Measurements from ENCODE around the gene LRFN2. TPM values are rescaled to one million over a fixed set of nuclear protein-coding genes. Genes with fewer than 3 reads are reported as not detected.

The LRFN2 gene
- total RNA-seq, 2 experiments from 2014 or later = not detected

DNA sequence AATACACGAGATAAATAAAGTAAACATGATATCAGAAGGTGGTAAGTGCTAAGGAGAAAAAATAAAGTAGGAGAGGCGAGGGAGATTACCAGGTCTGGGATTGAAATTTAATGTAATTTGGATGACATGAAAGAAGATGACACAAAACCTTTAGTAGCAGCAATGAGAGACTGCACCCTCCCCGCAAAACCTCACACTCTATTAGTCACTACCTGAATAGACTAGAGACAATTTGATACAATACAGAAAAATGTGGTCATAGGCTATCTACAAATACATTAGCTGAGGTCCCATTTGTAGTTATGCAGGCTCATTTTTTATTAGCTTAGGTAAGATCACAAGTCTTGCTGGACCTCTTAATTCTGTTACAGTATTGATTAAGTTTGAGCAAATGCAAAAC lies 125.5 kb downstream of the LRFN2 start:
- no peaks in the 10 kb centered on the region for H3K4me1 Mint-ChIP-seq
- H3K27ac Mint-ChIP-seq = no peak overlapping the region
- no peaks in the 10 kb centered on the region for H3K9me3 Mint-ChIP-seq (ENCODE audit: low read depth)
- ATAC-seq (no peak), DNase-seq (no peak)
- no peaks in the 10 kb centered on the region for H3K36me3 Mint-ChIP-seq
- no peak overlapping the region for H3K4me3 Mint-ChIP-seq
- H3K27me3 Mint-ChIP-seq = peaks cover 15% of the 10 kb centered on the region
- CTCF ChIA-PET = no interaction called here

DNA sequence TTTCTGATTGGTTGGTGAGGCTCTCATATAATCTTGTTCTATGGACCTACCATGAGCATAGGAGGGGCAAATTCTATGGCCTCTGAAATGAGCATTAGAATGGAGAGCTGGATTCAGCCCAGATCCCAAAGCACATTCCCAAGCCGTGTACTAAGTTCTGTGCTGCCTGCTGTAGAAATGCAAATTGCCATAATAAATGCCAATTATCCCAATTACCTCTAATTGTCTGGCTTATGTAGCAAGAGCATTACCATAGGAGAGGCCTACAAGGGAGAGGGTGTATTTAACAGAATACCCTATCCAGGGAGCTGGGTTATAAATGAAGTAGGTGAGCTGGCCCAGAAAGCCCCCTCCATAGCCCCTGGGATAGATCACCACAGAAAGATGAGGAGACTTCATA lies 126.8 kb downstream of the LRFN2 start:
- no peak for DNase-seq
- H3K36me3 Mint-ChIP-seq = no peaks in the 10 kb centered on the region
- no peak for ATAC-seq
- H3K27ac Mint-ChIP-seq = no peak overlapping the region
- H3K4me3 Mint-ChIP-seq = no peak overlapping the region
- CTCF ChIA-PET = no interaction called here
- H3K9me3 Mint-ChIP-seq (ENCODE audit: low read depth) = no peaks in the 10 kb centered on the region
- H3K4me1 Mint-ChIP-seq = no peaks in the 10 kb centered on the region
- H3K27me3 Mint-ChIP-seq = peaks cover 13% of the 10 kb centered on the region

DNA sequence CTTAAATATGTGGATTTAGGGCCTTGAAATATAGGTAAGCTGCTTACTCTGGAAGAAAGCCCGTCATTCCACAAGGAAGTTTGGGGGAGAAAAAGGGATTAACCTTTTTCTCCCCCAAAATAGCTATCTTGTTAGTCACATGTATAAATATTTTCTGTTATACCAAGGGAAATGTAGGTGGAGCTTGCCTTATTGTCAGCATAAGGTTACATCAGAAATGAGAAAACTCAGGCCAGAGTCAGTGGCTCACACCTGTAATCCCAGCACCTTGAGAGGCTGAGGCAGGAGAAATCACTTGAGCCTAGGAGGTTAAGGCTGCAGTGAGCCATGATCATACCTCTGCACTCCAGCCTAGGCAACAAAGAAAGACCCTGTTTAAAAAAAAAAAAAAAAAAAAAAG lies 129.9 kb downstream of the LRFN2 start:
- no peaks in the 10 kb centered on the region for H3K9me3 Mint-ChIP-seq (ENCODE audit: low read depth)
- no peak for DNase-seq
- no peak for ATAC-seq
- H3K27me3 Mint-ChIP-seq = peaks cover 5% of the 10 kb centered on the region
- no peaks in the 10 kb centered on the region for H3K4me1 Mint-ChIP-seq
- no peak overlapping the region for H3K27ac Mint-ChIP-seq
- CTCF ChIA-PET = no interaction called here
- no peak overlapping the region for H3K4me3 Mint-ChIP-seq
- no peaks in the 10 kb centered on the region for H3K36me3 Mint-ChIP-seq

- Mint-ChIP-seq H3K9me3 (ENCODE audit: low read depth) (no peaks in the 10 kb centered on the region), H3K4me1 (no peaks in the 10 kb centered on the region), H3K4me3 (no peak overlapping the region), H3K36me3 (no peaks in the 10 kb centered on the region), H3K27me3 (peaks cover 9% of the 10 kb centered on the region), H3K27ac (no peak overlapping the region)
- ATAC-seq = no peak
- DNase-seq = no peak
- CTCF ChIA-PET = no interaction called here
Observed at GRCh38 chr6:40456390-40457013, 130.7 kb downstream of the LRFN2 start.

- no peaks in the 10 kb centered on the region for H3K9me3 Mint-ChIP-seq (ENCODE audit: low read depth)
- H3K4me3 Mint-ChIP-seq = no peak overlapping the region
- H3K27ac Mint-ChIP-seq = no peak overlapping the region
- DNase-seq = no peak
- peaks cover 15% of the 10 kb centered on the region for H3K27me3 Mint-ChIP-seq
- ATAC-seq = no peak
- CTCF ChIA-PET = no interaction called here
- no peaks in the 10 kb centered on the region for H3K4me1 Mint-ChIP-seq
- H3K36me3 Mint-ChIP-seq = no peaks in the 10 kb centered on the region
Observed at GRCh38 chr6:40455686-40456389, 131.3 kb downstream of the LRFN2 start.

GRCh38 chr6:40450483-40450882 lies 136.7 kb downstream of the LRFN2 start:
- no peak for ATAC-seq
- no peak for DNase-seq
- H3K4me3 Mint-ChIP-seq = no peak overlapping the region
- no peak overlapping the region for H3K27ac Mint-ChIP-seq
- CTCF ChIA-PET = no interaction called here
- no peaks in the 10 kb centered on the region for H3K4me1 Mint-ChIP-seq
- H3K36me3 Mint-ChIP-seq = no peaks in the 10 kb centered on the region
- H3K9me3 Mint-ChIP-seq (ENCODE audit: low read depth) = no peaks in the 10 kb centered on the region
- peaks cover 22% of the 10 kb centered on the region for H3K27me3 Mint-ChIP-seq

DNA sequence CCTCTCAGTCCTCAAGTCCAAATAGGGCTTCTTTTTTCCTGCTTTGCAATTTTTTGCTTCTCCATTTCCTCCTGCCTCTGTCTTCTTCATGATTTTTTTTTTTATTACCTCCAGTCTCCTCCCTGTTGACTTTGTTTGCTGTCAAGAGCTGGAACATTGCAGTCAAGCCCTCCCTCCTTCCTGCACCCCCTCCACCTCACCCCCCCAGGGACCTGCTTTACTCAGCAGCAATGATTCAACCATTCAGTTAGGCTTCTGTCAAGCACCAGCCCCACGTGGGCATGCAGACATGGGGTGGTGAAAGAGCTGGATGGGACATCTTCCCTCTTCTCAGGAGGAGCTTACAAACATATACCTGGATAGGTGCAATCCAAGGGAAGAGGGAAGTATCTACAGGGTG lies 142.4 kb downstream of the LRFN2 start:
- H3K4me1 Mint-ChIP-seq = no peaks in the 10 kb centered on the region

DNA sequence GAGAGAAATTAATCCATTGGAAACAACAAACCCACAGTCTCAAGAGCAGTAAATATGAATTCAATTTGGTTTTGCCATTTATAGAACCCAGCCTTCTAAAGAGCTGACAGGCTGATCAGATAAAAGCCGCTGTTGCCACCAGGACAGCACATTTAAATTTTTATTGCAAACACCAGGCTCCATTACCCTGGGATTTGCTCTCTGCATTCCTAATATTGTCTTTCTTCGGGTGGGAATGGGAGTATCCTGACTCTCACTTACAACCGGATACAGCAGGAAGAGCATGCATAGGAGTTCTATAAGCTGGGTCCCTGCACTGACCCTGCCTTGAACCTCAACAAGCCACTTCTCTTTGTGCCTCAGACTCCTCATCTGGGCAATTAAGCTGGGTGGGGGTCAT lies 142.9 kb downstream of the LRFN2 start:
- Mint-ChIP-seq H3K27ac (no peak overlapping the region), H3K4me3 (no peak overlapping the region), H3K4me1 (no peaks in the 10 kb centered on the region), H3K9me3 (ENCODE audit: low read depth) (no peaks in the 10 kb centered on the region), H3K36me3 (no peaks in the 10 kb centered on the region), H3K27me3 (peaks cover 18% of the 10 kb centered on the region)
- ATAC-seq = no peak
- CTCF ChIA-PET = no interaction called here
- no peak for DNase-seq

More for the DNA sequence above, 142.4 kb downstream of the LRFN2 start:
- DNase-seq (no peak), ATAC-seq (no peak)
- CTCF ChIA-PET = no interaction called here
- H3K36me3 Mint-ChIP-seq = no peaks in the 10 kb centered on the region
- H3K9me3 Mint-ChIP-seq (ENCODE audit: low read depth) = no peaks in the 10 kb centered on the region
- no peak overlapping the region for H3K4me3 Mint-ChIP-seq
- H3K27me3 Mint-ChIP-seq = peaks cover 15% of the 10 kb centered on the region
- H3K27ac Mint-ChIP-seq = no peak overlapping the region

DNA sequence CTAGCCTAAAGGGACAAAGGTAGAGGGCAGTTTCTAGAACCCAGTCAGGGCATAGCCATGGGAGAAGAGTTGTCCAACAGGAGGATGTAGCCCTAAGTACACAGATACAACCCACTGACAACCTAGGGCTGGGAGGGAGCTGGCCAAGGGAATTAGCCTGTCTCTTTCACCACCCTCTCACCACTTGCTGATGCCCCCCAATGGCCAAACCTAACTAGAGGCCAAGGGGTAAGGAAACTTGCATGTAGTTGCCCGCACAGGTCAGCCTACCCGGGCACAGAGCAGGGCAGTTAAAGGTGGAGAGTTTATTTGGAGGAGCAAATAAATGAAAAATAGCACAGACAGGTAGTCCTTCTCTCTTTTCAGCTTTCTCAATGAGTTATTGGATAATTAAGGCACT lies 143.3 kb downstream of the LRFN2 start:
- H3K36me3 Mint-ChIP-seq = no peaks in the 10 kb centered on the region
- H3K4me1 Mint-ChIP-seq = no peaks in the 10 kb centered on the region
- CTCF ChIA-PET = no interaction called here
- no peak for ATAC-seq
- DNase-seq = no peak
- no peak overlapping the region for H3K4me3 Mint-ChIP-seq
- H3K27ac Mint-ChIP-seq = no peak overlapping the region
- H3K27me3 Mint-ChIP-seq = peaks cover 18% of the 10 kb centered on the region
- no peaks in the 10 kb centered on the region for H3K9me3 Mint-ChIP-seq (ENCODE audit: low read depth)

DNA sequence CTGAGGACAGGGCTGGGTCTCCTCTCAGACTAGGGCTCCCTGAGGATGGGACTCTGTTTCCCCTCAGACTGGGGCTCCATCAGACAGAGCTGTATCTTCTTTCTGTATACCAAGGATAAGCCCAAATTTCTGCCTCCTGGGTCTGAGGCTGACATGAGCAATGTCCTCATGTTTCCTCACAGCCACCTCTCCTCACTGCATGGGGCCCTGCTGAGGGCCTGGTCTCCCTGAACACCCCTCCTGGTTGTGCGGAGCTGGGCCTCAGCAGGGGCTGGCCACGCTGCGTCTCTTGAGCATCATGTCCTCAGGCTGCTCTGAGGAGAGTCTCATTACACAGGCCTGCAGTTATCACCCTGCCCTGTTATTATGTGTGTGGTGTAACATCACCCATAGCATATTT lies 144.6 kb downstream of the LRFN2 start:
- ATAC-seq = no peak
- Mint-ChIP-seq H3K4me3 (no peak overlapping the region), H3K27ac (no peak overlapping the region), H3K27me3 (peaks cover 14% of the 10 kb centered on the region), H3K4me1 (no peaks in the 10 kb centered on the region), H3K9me3 (ENCODE audit: low read depth) (no peaks in the 10 kb centered on the region), H3K36me3 (no peaks in the 10 kb centered on the region)
- no peak for DNase-seq
- CTCF ChIA-PET = no interaction called here

GRCh38 chr6:40441150-40441549 lies 146.0 kb downstream of the LRFN2 start:
- Mint-ChIP-seq H3K4me1 (peaks cover 11% of the 10 kb centered on the region), H3K4me3 (no peak overlapping the region), H3K9me3 (ENCODE audit: low read depth) (no peaks in the 10 kb centered on the region), H3K27me3 (peaks cover 15% of the 10 kb centered on the region), H3K27ac (no peak overlapping the region), H3K36me3 (no peaks in the 10 kb centered on the region)
- DNase-seq (no peak), ATAC-seq (no peak)
- CTCF ChIA-PET = no interaction called here

DNA sequence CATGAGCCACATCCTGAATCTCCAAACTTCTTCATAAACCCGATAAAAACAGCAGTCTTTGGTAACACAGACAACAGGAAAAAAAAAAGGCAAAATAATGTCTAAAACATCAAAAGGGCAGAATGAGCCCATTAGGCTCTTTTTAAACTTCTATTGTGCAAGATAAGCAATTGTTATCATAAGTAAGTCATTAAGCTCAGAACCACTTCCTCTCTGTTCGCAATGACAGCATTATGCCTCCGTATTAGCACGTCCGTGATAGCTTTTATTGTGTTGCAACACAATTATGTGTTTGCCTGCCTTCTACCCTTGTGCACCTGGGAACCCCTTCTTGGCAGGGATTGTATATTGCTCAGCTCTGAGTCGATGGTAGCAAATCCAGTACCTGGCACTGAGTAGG lies 147.1 kb downstream of the LRFN2 start:
- H3K9me3 Mint-ChIP-seq (ENCODE audit: low read depth) = no peaks in the 10 kb centered on the region

DNA sequence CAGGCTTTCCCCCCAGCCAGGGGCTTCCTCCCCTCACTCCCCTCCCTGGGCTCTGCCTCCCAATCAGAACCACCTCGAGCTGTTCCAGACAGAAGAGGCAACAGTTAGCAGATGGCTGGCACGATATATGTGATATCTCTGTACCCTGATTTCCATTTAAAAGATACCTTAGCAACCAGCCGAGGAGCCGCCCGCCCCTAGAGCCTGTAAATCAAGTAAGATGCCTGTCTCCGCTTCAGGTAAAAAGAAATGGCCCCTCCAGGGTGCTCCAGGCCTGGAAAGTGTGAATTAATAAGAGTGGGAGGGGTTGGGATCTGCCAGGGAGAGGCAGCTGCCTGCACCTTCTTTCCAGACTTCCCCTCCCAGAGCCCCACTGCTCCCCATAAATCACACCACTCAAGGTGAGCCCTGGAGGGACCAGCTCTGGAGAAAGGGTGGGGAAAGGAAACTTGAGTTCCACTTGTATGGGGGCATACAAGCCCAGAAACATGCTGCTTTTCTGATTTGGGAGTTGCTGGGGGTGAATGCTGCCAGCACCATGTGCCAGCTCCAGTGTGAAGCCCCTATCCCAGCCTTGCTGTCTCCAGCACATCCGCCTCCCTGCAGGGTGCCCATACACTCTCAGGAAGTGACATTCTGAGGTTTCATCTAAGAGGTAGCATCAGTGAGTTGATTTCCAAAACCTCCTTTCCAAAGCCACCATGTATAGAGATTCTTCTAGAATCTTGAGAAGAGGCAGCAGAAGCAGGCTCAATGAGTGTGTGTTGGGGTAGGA lies 148.0 kb downstream of the LRFN2 start:
- peaks cover 8% of the 10 kb centered on the region for H3K27me3 Mint-ChIP-seq
- no peaks in the 10 kb centered on the region for H3K36me3 Mint-ChIP-seq
- H3K9me3 Mint-ChIP-seq (ENCODE audit: low read depth) = no peaks in the 10 kb centered on the region
- ATAC-seq (no peak), DNase-seq (no peak)
- CTCF ChIA-PET = no interaction called here
- no peak overlapping the region for H3K4me3 Mint-ChIP-seq
- peaks cover 11% of the 10 kb centered on the region for H3K4me1 Mint-ChIP-seq
- no peak overlapping the region for H3K27ac Mint-ChIP-seq

More for the DNA sequence above, 147.1 kb downstream of the LRFN2 start:
- no peak overlapping the region for H3K4me3 Mint-ChIP-seq
- no peaks in the 10 kb centered on the region for H3K36me3 Mint-ChIP-seq
- no peak overlapping the region for H3K27ac Mint-ChIP-seq
- H3K4me1 Mint-ChIP-seq = peaks cover 11% of the 10 kb centered on the region
- H3K27me3 Mint-ChIP-seq = peaks cover 12% of the 10 kb centered on the region
- CTCF ChIA-PET = no interaction called here
- ATAC-seq (no peak), DNase-seq (no peak)

GRCh38 chr6:40438246-40438887 lies 148.8 kb downstream of the LRFN2 start:
- H3K36me3 Mint-ChIP-seq = no peaks in the 10 kb centered on the region
- DNase-seq = no peak
- no peaks in the 10 kb centered on the region for H3K9me3 Mint-ChIP-seq (ENCODE audit: low read depth)
- no peak for ATAC-seq
- H3K27me3 Mint-ChIP-seq = peaks cover 8% of the 10 kb centered on the region
- CTCF ChIA-PET = no interaction called here
- H3K4me3 Mint-ChIP-seq = no peak overlapping the region
- H3K27ac Mint-ChIP-seq = no peak overlapping the region
- H3K4me1 Mint-ChIP-seq = peaks cover 11% of the 10 kb centered on the region

Measured in activated CD8-positive, alpha-beta memory T cell treated with anti-CD3 and anti-CD28 coated beads, Interleukin-2, amount 10 ng/mL, durations not matched to agents 7 days and 5 days (primary cell).